Uterus (tissue), 2 donors: ENCODE data around the gene LSP1.

Experiments
- CTCF ChIP-seq, 4 experiments: fragments of 200-600 bp in 2 of 4; fragments of 450-650 bp in 2 of 4; sonication (generic) in 2 of 4; IDR thresholded peaks; one replicate each; pipeline ENCODE4 v1.5.1; 2016 to 2019; ENCODE audit warnings: antibody characterized with exemption in 4 of 4, mild to moderate bottlenecking in 2 of 4, moderate library complexity in 1 of 4
- POLR2A ChIP-seq, 2 donors: fragments of 450-650 bp; IDR thresholded peaks; one replicate each; pipeline ENCODE4 v1.6.1; 2016; ENCODE audit warnings: antibody characterized with exemption in 2 of 2, mild to moderate bottlenecking in 1 of 2, moderate library complexity in 1 of 2

- TF ChIP-seq CTCF (IDR thresholded peaks at IDR 0.05) = no peak
- TF ChIP-seq POLR2A (IDR thresholded peaks at IDR 0.05) = no peak
These were observed 72.7 kb downstream of the LSP1 start for GRCh38 chr11:1925373-1926155.
